GM21717 (cell line): ENCODE data around the gene KRTAP26-1.

Source experiments
- ATAC-seq: cut with Tn5 transposase; IDR thresholded peaks from one replicate; pipeline ENCODE4 v1.9.1; 2021; ENCODE audit warnings: mild to moderate bottlenecking, moderate library complexity; ENCODE audit not compliant: unreplicated experiment

Gene KRTAP26-1

DNA sequence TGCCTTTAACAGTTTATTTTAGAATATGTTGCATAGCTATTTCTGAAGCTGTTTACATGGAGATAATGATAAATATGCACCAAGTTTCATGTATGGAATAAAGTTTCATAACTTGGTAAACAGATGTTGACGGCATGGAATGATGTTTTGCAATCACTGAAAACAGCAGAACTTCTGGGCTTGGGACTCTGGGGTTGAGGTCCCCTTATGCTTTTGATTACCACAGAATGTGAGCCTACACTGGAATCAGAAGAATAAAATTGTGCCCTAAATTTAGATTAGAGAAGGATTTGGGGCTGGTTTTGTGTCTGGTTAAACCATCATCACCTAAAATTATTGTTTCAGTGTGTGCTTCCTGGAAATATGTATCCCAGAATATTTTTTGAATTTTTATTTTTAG, 48.5 kb downstream of the KRTAP26-1 start:
- ATAC-seq, result no peak

DNA sequence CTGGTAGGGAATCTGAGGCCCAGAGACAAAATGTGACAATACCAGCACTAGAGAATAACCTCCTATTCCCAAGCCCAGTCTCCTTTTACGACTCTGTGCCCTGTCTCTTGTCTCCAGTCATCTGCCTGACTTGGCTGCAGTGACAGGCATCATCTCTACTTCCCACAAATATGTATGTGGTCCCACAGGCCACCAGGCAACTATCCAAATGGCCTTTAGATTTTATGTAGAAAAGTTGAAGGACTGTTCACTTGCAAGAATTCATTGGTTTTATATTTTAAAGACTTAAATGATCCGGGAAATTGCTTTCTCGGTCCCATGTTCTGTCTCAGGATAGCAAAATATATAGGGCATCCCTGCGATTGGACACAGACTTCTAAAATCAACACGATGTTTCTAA, 49.0 kb downstream of the KRTAP26-1 start:
- ATAC-seq, result no peak

DNA sequence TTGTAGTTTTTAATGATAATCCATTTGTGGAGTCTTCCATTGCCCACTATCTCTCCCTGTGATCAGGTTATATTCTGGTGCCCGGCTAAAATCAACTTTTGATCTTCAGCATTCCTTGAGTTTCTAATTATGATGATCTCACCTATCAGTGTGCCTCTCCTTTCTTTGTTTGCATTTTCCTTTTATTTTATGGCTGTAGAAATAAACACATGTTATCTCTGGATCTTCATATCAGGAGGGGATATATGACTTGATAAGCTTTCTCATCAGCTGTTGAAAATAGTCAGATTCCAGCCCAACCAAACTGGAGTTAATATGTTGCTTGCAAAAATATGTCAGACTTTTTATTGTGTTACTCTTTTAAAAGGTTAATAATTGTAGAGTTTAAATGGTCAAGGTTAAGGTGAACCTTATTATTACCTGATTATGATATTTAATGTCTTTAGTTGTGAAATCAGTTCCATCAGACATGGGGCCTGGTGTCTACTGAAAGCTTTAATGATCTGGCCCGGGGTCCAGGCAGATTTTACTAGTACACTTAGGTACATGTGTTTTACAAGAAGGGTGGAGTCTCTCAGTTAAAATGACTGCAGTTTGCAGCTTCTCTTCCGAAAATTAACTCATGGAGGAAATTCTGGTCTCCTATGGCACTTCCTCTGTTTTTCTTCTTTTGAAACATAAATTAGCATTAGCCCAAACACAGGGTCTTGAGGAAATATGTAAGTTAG, 50.1 kb downstream of the KRTAP26-1 start:
- no peak for ATAC-seq
